ENCODE results near the gene PPA1.
"Not testable (repeated sequence)": the region's sequence is repeated elsewhere in the genome, so short reads cannot be mapped to it uniquely, and the experiment has no call there.

Gene PPA1

DNA sequence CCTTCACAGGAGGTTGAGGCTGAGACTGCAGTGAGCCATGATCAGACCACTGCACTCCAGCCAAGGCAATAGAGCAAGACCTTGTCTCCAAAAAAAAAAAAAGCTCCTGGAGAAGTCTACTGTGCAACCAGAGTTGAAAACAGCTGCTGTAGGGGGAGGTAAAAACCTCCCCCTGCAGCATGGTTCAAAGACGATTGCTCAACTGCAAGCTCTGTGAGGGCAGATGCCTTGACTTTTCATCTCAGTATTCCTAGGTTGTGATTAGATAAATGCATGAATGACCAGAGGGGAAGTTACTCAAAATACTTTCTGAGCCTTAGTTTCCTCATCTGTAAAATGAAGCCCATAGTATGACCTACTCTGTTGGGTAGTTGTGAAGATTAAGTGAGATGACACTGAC lies 25.0 kb upstream of the PPA1 start:
- Histone ChIP-seq H3K79me2 (ENCODE audit: insufficient read depth, low read length) (no peaks in the 10 kb centered on the region), H3K9ac (ENCODE audit: low read depth, low read length) (no peak overlapping the region), H3K9me3 (ENCODE audit: insufficient read depth, low read length, severe bottlenecking) (no peaks in the 10 kb centered on the region), H4K20me1 (ENCODE audit: insufficient read depth, low read length) (no peaks in the 10 kb centered on the region), H3K27ac (ENCODE audit: low read length) (no peak overlapping the region), H3K4me2 (ENCODE audit: insufficient read depth, low read length) (no peak overlapping the region), H2AFZ (ENCODE audit: low read depth, low read length) (no peak overlapping the region), H3K4me1 (ENCODE audit: insufficient read depth, low read length) (no peaks in the 10 kb centered on the region), H3K36me3 (ENCODE audit: insufficient read depth, low read length) (no peaks in the 10 kb centered on the region), H3K27me3 (ENCODE audit: insufficient read depth, low read length, poor library complexity) (peaks cover 5% of the 10 kb centered on the region), H3K4me3 (ENCODE audit: low read depth in 1 of 2, low read length in 2 of 2) (no peak overlapping the region)
- no peak for TF ChIP-seq EZH2 (IDR thresholded peaks at IDR 0.05; ENCODE audit: borderline replicate concordance, low read depth, low read length, severe bottlenecking)
- TF ChIP-seq, protein P1, sequence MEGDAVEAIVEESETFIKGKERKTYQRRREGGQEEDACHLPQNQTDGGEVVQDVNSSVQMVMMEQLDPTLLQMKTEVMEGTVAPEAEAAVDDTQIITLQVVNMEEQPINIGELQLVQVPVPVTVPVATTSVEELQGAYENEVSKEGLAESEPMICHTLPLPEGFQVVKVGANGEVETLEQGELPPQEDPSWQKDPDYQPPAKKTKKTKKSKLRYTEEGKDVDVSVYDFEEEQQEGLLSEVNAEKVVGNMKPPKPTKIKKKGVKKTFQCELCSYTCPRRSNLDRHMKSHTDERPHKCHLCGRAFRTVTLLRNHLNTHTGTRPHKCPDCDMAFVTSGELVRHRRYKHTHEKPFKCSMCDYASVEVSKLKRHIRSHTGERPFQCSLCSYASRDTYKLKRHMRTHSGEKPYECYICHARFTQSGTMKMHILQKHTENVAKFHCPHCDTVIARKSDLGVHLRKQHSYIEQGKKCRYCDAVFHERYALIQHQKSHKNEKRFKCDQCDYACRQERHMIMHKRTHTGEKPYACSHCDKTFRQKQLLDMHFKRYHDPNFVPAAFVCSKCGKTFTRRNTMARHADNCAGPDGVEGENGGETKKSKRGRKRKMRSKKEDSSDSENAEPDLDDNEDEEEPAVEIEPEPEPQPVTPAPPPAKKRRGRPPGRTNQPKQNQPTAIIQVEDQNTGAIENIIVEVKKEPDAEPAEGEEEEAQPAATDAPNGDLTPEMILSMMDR (IDR thresholded peaks at IDR 0.05; ENCODE audit: borderline replicate concordance, extremely low read depth, low read length, poor library complexity, severe bottlenecking) = no peak
- DNase-seq (no peak), ATAC-seq (ENCODE audit: insufficient read depth, low read depth) (no peak)

DNA sequence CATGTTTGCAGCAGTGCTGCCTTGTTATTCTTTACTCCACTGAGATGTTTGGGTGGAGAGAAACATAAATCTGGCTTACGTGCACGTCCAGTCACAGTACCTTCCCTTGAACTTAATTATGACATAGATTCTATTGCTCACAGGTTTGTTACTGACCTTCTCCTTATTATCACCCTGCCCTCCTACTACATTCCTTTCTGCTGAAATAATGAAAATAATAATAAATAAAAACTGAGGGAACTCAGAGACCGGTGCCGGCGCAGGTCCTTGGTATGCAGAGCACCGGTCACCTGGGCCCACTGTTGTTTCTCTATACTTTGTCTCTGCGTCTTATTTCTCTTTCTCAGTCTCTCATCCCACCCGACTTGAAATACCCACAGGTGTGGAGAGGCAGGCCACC lies 24.6 kb upstream of the PPA1 start:
- H3K4me3 ChIP-seq (ENCODE audit: low read depth in 1 of 2, low read length in 2 of 2); H2AFZ ChIP-seq (ENCODE audit: low read depth, low read length); DNase-seq; ATAC-seq (ENCODE audit: insufficient read depth, low read depth); H3K9me3 ChIP-seq (ENCODE audit: insufficient read depth, low read length, severe bottlenecking); H3K9ac ChIP-seq (ENCODE audit: low read depth, low read length); H4K20me1 ChIP-seq (ENCODE audit: insufficient read depth, low read length); H3K27me3 ChIP-seq (ENCODE audit: insufficient read depth, low read length, poor library complexity); H3K79me2 ChIP-seq (ENCODE audit: insufficient read depth, low read length); H3K4me1 ChIP-seq (ENCODE audit: insufficient read depth, low read length); H3K4me2 ChIP-seq (ENCODE audit: insufficient read depth, low read length); H3K27ac ChIP-seq (ENCODE audit: low read length); H3K36me3 ChIP-seq (ENCODE audit: insufficient read depth, low read length): not testable (repeated sequence)

DNA sequence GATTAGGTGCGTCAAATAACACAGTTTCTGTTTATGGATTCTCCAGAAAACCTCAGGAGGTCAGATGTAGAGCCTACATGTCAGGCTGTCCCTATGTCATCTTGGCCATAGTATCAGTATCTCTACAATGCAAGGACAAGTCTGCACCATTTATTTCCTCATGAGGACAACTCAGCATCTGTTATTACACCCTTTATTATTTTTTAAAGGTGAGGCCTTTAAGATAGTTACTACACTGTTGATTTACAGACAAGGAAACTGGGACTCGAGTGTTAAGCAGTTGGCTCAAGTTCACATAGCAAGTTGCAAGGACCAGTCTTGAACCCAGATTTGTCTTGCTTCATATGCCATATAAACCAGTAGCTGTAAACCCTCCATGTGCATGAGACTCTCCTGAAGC lies 23.2 kb upstream of the PPA1 start:
- H3K4me1 ChIP-seq (ENCODE audit: insufficient read depth, low read length) = no peaks in the 10 kb centered on the region
- no peak overlapping the region for H2AFZ ChIP-seq (ENCODE audit: low read depth, low read length)
- no peaks in the 10 kb centered on the region for H4K20me1 ChIP-seq (ENCODE audit: insufficient read depth, low read length)
- no peaks in the 10 kb centered on the region for H3K9me3 ChIP-seq (ENCODE audit: insufficient read depth, low read length, severe bottlenecking)
- H3K27ac ChIP-seq (ENCODE audit: low read length) = no peak overlapping the region
- H3K27me3 ChIP-seq (ENCODE audit: insufficient read depth, low read length, poor library complexity) = peaks cover 5% of the 10 kb centered on the region
- ATAC-seq (ENCODE audit: insufficient read depth, low read depth) (no peak), DNase-seq (no peak)
- H3K79me2 ChIP-seq (ENCODE audit: insufficient read depth, low read length) = no peaks in the 10 kb centered on the region
- no peak overlapping the region for H3K4me3 ChIP-seq (ENCODE audit: low read depth in 1 of 2, low read length in 2 of 2)
- H3K4me2 ChIP-seq (ENCODE audit: insufficient read depth, low read length) = no peak overlapping the region
- H3K36me3 ChIP-seq (ENCODE audit: insufficient read depth, low read length) = no peaks in the 10 kb centered on the region
- TF ChIP-seq, protein P1 (IDR thresholded peaks at IDR 0.05; ENCODE audit: borderline replicate concordance, extremely low read depth, low read length, poor library complexity, severe bottlenecking) = no peak
- no peak for TF ChIP-seq EZH2 (IDR thresholded peaks at IDR 0.05; ENCODE audit: borderline replicate concordance, low read depth, low read length, severe bottlenecking)
- no peak overlapping the region for H3K9ac ChIP-seq (ENCODE audit: low read depth, low read length)

DNA sequence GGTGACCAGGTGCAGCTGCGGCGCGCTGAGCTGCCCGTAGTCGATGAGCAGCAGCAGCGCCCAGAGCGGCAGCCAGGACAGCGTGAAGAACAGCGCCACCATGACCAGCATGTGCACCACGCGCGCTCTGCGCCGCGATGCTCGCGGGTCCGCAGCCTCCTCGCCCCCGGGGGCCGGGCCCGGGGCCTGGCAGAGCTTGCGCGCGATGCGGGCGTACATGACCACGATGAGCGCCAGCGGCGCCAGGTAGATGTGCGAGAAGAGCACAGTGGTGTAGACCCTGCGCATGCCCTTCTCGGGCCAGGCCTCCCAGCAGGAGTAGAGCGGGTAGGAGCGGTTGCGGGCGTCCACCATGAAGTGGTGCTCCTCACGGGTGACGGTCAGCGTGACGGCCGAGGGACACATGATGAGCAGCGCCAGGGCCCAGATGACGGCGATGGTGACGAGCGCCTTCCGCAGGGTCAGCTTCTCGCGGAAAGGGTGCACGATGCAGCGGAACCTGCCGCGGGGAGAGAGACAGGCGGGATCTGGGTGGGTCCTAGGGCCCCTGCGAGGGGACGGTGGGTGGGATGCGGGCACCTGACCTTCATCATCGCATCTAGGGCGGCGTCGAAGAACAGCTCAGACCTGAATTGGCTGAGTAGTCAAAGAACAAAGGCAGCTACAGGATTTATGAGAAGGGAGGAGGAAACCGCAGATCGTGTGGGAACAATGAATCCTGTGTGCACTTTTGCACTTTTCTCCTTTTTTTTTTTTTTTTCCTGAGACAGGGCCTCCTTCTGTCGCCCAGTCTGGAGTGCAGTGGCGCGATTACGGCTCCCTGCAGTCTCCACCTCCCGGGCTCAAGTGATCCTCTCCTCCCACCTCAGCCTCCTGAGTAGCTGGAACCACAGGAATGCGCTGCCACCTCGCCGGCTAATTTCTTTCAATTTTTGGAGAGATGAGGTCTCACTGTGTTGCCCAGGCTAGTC lies 22.4 kb upstream of the PPA1 start:
- TF ChIP-seq EZH2 (IDR thresholded peaks at IDR 0.05; ENCODE audit: borderline replicate concordance, low read depth, low read length, severe bottlenecking) = no peak
- TF ChIP-seq, protein P1 (IDR thresholded peaks at IDR 0.05; ENCODE audit: borderline replicate concordance, extremely low read depth, low read length, poor library complexity, severe bottlenecking) = no peak
- H3K4me3 ChIP-seq (ENCODE audit: low read depth in 1 of 2, low read length in 2 of 2) = no peak overlapping the region
- H3K4me1 ChIP-seq (ENCODE audit: insufficient read depth, low read length) = no peaks in the 10 kb centered on the region
- H3K36me3 ChIP-seq (ENCODE audit: insufficient read depth, low read length) = no peaks in the 10 kb centered on the region
- no peak overlapping the region for H3K4me2 ChIP-seq (ENCODE audit: insufficient read depth, low read length)
- H3K9me3 ChIP-seq (ENCODE audit: insufficient read depth, low read length, severe bottlenecking) = no peaks in the 10 kb centered on the region
- ATAC-seq (ENCODE audit: insufficient read depth, low read depth) = no peak
- H3K27ac ChIP-seq (ENCODE audit: low read length) = no peak overlapping the region
- DNase-seq = no peak
- H3K27me3 ChIP-seq (ENCODE audit: insufficient read depth, low read length, poor library complexity) = peaks cover 5% of the 10 kb centered on the region
- no peaks in the 10 kb centered on the region for H3K79me2 ChIP-seq (ENCODE audit: insufficient read depth, low read length)
- no peak overlapping the region for H2AFZ ChIP-seq (ENCODE audit: low read depth, low read length)
- no peak overlapping the region for H3K9ac ChIP-seq (ENCODE audit: low read depth, low read length)
- no peaks in the 10 kb centered on the region for H4K20me1 ChIP-seq (ENCODE audit: insufficient read depth, low read length)
